ENCODE measurements around the gene TENM3. TPM values are rescaled to one million over a fixed set of nuclear protein-coding genes. Genes with fewer than 3 reads are reported as not detected.

Gene TENM3
- total and polyA plus RNA-seq, 2 donors from 2014 or later, result 0.58 to 6.8 TPM

DNA sequence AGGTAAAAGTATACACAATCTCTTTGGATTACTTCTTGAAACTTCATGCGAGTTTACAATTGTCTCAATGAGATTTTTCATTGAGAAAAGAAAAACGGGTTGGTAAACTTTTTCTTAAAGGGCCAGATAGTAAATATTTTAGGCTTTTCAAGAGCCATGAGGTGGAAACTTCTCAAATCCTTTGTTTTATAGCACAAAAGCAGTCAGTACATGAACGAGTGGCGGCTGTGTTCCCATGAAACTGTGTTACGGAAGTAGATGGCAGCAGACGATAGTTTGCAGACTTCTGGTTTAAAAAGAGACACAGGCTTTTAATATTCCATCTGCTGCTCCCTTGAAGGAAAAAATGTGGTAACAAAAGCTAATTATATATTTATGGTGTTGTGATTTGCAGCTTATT is 332.0 kb downstream of the TENM3 start:
- no peak overlapping the region for H3K4me3 ChIP-seq (ENCODE audit: low read length in 3 of 3)
- peak in 1 of 5 donors; percentile 48 for DNase-seq
- intact Hi-C loops (cut with DNase I), result no loop called here

GRCh38 chr4:182576601-182577289 is 333.5 kb downstream of the TENM3 start:
- H3K4me3 ChIP-seq (ENCODE audit: low read length in 3 of 3), result no peak overlapping the region
- intact Hi-C loops (cut with DNase I), result no loop called here
- FAIRE-seq, result no peak
- H3K36me3 ChIP-seq (ENCODE audit: control insufficient read depth in 2 of 3, insufficient read depth in 3 of 3, low read length in 3 of 3), result no peaks in the 10 kb centered on the region
- no peaks in the 10 kb centered on the region for H3K27me3 ChIP-seq (ENCODE audit: control insufficient read depth, insufficient read depth, low read length)
- no peak for DNase-seq
- no peaks in the 10 kb centered on the region for H3K4me1 ChIP-seq (ENCODE audit: control insufficient read depth in 2 of 3, insufficient read depth in 2 of 3, low read depth in 1 of 3, low read length in 3 of 3)
- no peak overlapping the region for H3K27ac ChIP-seq (ENCODE audit: low read depth in 2 of 2, low read length in 2 of 2)
- no peak for TF ChIP-seq CTCF (IDR thresholded peaks at IDR 0.05; ENCODE audit: borderline replicate concordance, extremely low read depth, insufficient read depth)
- no peaks in the 10 kb centered on the region for H3K9me3 ChIP-seq (ENCODE audit: control insufficient read depth in 2 of 3, insufficient read depth in 1 of 3, low read length in 3 of 3)
- H3K9ac ChIP-seq (ENCODE audit: low read length in 3 of 3), result no peak overlapping the region

More for the DNA sequence above, 332.0 kb downstream of the TENM3 start:
- Histone ChIP-seq H3K27me3 (ENCODE audit: control insufficient read depth, insufficient read depth, low read length) (no peaks in the 10 kb centered on the region), H3K27ac (ENCODE audit: low read depth in 2 of 2, low read length in 2 of 2) (no peak overlapping the region), H3K36me3 (ENCODE audit: control insufficient read depth in 2 of 3, insufficient read depth in 3 of 3, low read length in 3 of 3) (no peaks in the 10 kb centered on the region), H3K4me1 (ENCODE audit: control insufficient read depth in 2 of 3, insufficient read depth in 2 of 3, low read depth in 1 of 3, low read length in 3 of 3) (no peaks in the 10 kb centered on the region), H3K9ac (ENCODE audit: low read length in 3 of 3) (no peak overlapping the region), H3K9me3 (ENCODE audit: control insufficient read depth in 2 of 3, insufficient read depth in 1 of 3, low read length in 3 of 3) (no peaks in the 10 kb centered on the region)
- no peak for FAIRE-seq
- TF ChIP-seq CTCF (IDR thresholded peaks at IDR 0.05; ENCODE audit: borderline replicate concordance, extremely low read depth, insufficient read depth), result no peak

DNA sequence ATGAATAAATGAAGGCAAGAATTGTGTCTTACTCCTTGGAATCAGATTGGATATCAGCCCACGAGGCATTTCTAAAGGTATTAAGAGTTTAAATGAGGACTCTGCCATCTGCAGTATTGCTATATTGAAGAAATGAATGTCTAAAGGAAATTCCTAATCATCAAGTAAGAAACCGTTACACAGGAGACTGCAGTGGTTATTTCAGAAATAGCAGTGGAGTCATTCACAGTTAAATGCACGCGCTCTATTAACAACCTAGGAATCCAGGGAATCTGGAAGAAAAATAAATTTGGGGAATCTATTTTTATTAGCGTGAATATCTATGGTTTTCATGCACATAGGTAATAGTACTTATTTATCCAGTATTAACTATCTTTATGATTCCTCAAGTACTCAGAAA is 334.2 kb downstream of the TENM3 start:
- TF ChIP-seq CTCF (IDR thresholded peaks at IDR 0.05; ENCODE audit: borderline replicate concordance, extremely low read depth, insufficient read depth), result no peak
- Histone ChIP-seq H3K36me3 (ENCODE audit: control insufficient read depth in 2 of 3, insufficient read depth in 3 of 3, low read length in 3 of 3) (no peaks in the 10 kb centered on the region), H3K4me1 (ENCODE audit: control insufficient read depth in 2 of 3, insufficient read depth in 2 of 3, low read depth in 1 of 3, low read length in 3 of 3) (no peaks in the 10 kb centered on the region), H3K9ac (ENCODE audit: low read length in 3 of 3) (no peak overlapping the region), H3K27me3 (ENCODE audit: control insufficient read depth, insufficient read depth, low read length) (no peaks in the 10 kb centered on the region), H3K27ac (ENCODE audit: low read depth in 2 of 2, low read length in 2 of 2) (no peak overlapping the region), H3K4me3 (ENCODE audit: low read length in 3 of 3) (no peak overlapping the region), H3K9me3 (ENCODE audit: control insufficient read depth in 2 of 3, insufficient read depth in 1 of 3, low read length in 3 of 3) (no peaks in the 10 kb centered on the region)
- intact Hi-C loops (cut with DNase I), result no loop called here
- FAIRE-seq (no peak), DNase-seq (no peak)

DNA sequence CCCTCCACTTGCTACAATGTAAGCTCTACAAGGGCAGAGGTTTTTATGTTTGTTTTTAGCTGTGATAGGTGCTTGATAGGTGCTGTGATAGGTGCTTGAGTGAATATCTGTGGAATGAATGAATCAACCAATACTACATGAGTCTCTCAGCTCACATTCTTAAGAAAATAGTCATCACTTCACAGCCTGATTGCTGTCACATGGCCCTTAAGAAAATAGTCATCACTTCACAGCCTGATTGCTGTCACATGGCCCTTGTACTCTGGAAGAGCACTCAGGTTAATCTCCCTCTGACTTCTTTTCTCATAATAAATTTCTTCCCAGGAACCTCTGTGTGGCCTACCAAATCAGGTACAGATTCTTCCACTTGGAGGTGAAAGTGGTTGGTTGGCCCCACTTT is 335.2 kb downstream of the TENM3 start:
- intact Hi-C loops (cut with DNase I), result no loop called here
- Histone ChIP-seq H3K4me1 (ENCODE audit: control insufficient read depth in 2 of 3, insufficient read depth in 2 of 3, low read depth in 1 of 3, low read length in 3 of 3) (no peaks in the 10 kb centered on the region), H3K36me3 (ENCODE audit: control insufficient read depth in 2 of 3, insufficient read depth in 3 of 3, low read length in 3 of 3) (no peaks in the 10 kb centered on the region), H3K9me3 (ENCODE audit: control insufficient read depth in 2 of 3, insufficient read depth in 1 of 3, low read length in 3 of 3) (no peaks in the 10 kb centered on the region), H3K27me3 (ENCODE audit: control insufficient read depth, insufficient read depth, low read length) (no peaks in the 10 kb centered on the region), H3K9ac (ENCODE audit: low read length in 3 of 3) (no peak overlapping the region), H3K27ac (ENCODE audit: low read depth in 2 of 2, low read length in 2 of 2) (no peak overlapping the region), H3K4me3 (ENCODE audit: low read length in 3 of 3) (no peak overlapping the region)
- no peak for TF ChIP-seq CTCF (IDR thresholded peaks at IDR 0.05; ENCODE audit: borderline replicate concordance, extremely low read depth, insufficient read depth)
- FAIRE-seq (no peak), DNase-seq (peak in 1 of 5 donors; percentile 18)
